ENCODE data around the gene SRCAP.

The SRCAP gene

DNA sequence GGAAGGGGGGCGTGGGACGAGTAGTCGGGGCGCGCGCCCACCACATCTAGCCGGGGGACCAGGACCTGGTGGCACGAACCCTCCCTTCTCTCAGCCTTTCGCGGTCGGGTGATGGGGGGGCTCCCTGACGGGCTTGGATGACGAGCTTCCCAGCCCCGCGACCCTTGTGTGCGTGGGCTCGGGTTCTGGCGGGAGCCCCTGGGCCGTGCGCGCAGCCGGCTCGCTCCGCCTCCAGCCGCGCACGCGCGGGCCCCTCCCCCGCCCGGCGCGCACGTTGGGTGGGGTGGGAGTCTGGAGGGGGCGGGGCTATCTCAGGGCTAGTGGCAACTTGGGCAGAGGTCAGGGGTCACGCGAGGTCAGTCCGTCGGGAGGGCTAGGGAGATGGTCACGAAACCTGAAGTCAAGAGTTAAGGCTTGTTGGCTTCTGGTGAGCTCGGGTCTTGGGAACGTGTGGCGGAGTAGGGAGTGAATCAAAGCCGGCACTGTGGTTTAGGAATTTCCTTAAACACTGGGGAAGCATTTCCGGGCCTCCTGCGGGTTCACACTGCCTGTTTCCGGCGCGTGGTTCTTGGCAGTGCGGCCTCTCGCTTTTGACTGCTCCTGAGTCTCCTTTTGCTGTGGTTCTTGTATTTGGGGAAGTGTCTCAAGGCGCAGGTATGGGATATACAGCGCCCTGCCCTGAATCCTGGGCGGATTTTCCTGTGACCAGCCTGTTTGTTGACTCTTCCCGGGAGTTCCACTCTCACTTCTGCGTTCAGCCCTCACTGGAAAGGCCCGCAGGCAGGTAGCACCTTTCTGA is at the start of gene SRCAP:
TSS of gene SRCAP (plus strand) at position 356 of the 799 bp plus-strand sequence. CDS start 1,654 bp downstream, outside the sequence.
- TF ChIP-seq CTCF (conservative IDR thresholded peaks at IDR 0.05), result no peak
- H3K27ac ChIP-seq, result peak within 1 kb of the TSS; percentile 97

DNA sequence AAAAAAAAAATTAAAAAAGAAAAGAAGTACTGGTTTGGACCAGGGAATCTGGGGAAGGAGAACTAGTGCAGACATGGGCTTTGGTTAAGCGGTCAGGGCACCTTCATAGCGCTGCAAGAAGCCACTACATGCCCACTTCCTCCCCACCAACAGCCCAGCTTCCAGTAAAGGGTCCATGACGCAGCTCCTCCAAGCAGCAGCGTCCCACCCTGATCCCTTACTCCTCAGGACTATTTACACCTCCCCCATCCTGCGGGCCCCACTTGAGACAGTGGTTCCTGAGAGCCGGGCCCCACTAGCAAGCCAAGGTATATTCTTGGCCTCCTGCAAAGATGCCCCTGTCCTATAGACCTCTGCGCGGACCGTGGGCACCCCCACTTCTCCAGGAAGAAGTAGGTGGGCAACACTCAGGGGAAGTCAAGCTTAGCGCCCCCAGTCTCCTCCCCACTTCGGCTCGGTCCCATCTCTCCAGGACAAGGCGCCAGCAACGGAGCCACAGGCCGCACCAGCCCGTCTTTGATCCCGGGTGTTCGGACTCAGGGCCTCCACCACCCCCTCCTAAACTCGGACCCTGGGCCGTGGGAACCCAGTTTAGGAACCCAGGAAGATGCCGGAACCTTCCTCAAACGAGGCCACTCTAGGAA is 49.1 kb upstream of the SRCAP start:
- no peak for TF ChIP-seq CTCF (conservative IDR thresholded peaks at IDR 0.05)
- peak overlapping the region; percentile 83 for H3K27ac ChIP-seq

- no peak for TF ChIP-seq CTCF (conservative IDR thresholded peaks at IDR 0.05)
- peak within 1 kb of the TSS; percentile 83 for H3K27ac ChIP-seq
These were observed 48.4 kb upstream of the SRCAP start, which contains the start of gene PRR14 for GRCh38 chr16:30650369-30651123. Gene PRR14 (plus strand): TSS chr16:30650960. CDS start chr16:30651646, 686 bp downstream.

GRCh38 chr16:30651124-30652004 is 47.6 kb upstream of the SRCAP start:
- peak; percentile 72 for TF ChIP-seq CTCF (conservative IDR thresholded peaks at IDR 0.05)

DNA sequence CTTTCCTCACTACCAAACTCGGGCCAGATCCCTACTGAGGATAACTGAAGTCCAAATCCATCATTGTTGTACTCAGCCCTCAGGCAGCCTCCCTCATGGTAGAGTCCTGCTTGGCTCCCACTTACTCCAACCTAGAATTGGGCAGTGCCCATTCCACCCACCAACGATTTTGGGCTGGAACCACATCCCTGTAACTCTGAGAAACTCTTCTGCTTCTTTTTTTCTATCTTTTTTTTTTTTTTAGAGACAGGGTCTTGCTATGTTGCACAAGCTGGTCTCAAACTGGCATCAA is 47.0 kb upstream of the SRCAP start:
- TF ChIP-seq CTCF (conservative IDR thresholded peaks at IDR 0.05), result no peak
- peak overlapping the region; percentile 83 for H3K27ac ChIP-seq

More at GRCh38 chr16:30651124-30652004, 47.6 kb upstream of the SRCAP start:
- H3K27ac ChIP-seq, result peak overlapping the region; percentile 83

DNA sequence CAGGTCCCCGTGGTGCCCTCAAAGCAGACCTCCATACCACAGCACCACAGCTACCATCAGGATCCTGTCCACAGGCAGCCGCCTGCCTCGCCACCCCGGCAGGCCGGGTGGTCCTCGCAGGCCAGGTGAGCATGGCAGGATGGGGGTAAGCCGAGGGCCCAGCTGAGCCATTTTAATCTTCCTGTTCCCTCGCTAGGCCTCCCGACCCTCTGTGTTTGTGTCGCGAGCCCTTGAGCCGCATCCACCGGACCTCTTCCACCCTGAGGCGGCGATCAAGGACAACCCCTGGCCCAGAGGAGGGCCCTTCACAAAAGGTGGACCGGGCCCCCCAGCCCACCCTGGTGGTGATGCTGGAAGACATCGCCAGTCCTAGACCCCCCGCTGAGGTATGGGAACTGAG is 46.3 kb upstream of the SRCAP start:
- peak overlapping the region; percentile 83; the same call in 1 of the 2 replicates for H3K27ac ChIP-seq
- TF ChIP-seq CTCF (conservative IDR thresholded peaks at IDR 0.05), result no peak
